NCI-H1092 (cell line): ENCODE measurements around the gene SERHL2.
"Not testable (repeated sequence)": the region's sequence is repeated elsewhere in the genome, so short reads cannot be mapped to it uniquely, and the experiment has no call there.

Experiments used
- DNase-seq: peaks from one replicate; lab custom pipeline; 2025; lab: John Stamatoyannopoulos, UW

The SERHL2 gene

DNA sequence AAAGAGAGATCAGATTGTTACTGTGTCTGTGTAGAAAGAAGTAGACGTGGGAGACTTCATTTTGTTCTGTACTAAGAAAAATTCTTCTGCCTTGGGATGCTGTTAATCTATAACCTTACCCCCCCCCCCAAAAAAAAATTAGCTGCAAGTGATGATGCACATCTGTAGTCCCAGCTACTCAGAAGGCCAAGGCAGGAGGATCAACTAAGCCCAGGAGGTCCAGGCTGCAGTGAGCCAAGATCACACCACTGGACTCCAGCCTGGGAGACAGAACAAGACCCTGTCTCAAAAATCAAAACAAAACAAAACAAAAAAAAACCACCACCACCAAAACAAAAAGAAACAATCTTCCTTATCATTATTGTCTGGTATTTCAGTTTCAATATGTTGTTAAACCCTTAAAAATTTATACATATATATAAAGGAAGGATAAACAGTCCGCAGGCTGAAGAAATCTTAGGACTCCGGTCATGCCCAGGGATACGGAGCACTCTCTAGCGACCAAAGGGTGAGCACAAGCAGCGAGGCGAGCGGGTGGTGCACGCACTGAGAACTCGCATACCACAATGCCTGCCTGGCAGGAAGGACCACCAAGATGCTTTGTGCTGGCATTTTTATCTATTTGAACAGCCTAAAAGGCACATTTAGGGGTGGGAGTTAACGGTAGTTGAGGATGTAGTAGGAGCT, 54.5 kb downstream of the SERHL2 start:
- DNase-seq, result no peak

DNA sequence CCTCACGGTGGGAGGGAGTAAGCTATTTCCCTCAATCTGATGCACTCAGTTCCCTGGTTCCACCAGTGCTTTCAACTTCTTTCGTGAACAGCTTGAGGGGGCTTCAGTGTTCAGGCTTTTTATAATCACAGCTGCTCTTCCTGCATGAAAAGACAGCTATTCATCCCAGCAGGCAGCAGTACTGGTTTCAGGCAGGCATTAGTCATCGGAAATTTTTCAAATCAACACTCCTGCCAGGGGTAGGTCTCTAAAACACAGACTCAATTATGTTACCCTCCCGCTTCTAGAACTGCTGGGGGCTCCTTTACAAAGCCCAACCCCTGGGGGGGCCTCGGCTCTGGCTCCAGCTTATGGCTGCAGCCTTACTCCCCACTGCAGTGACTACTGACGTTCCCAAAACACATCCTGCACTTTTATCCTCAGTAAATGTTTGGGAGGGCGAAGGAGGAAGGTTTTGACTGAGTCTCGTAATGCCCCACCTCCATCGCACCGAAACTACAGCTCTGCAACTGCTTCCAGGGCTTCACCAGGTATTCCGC, 55.1 kb downstream of the SERHL2 start:
- DNase-seq, result no peak

DNA sequence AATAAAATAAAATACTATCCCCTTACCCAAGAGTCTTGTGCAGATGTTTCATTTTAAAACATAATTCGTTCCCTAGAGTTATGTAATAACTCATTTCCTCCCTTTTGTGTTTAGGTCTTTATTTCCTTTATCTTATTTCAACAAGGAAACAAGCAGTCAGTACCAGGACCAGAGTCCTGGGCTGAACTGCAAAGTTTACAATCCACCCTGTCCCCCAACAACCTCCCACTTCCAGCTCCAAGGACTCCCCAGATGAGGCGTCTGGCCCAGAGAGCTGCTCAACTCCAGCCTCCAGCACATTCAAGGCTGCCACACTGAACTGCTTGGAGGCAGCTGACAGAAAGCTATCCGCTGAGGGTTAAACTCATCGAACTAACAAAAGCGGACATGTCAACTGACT, 56.4 kb downstream of the SERHL2 start:
- no peak for DNase-seq

DNA sequence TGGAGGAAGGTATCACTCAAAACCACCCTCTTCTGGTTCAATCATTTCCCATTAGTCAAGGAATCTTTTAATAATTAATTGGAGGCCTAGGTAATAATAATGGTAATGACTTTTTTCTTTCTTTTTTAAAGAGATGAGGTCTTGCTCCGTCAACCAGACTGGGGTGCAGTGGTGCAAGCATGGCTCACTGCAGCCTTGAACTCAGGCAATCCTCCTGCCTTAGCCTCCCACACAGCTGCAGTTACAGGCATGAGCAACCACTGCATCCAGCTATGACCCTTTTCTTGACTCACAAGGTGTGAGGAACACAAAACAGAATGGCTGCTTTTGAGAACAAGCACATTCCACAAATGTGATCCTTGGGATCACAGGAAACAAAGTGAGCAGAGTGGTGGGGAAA, 57.3 kb downstream of the SERHL2 start:
- DNase-seq, result no peak

DNA sequence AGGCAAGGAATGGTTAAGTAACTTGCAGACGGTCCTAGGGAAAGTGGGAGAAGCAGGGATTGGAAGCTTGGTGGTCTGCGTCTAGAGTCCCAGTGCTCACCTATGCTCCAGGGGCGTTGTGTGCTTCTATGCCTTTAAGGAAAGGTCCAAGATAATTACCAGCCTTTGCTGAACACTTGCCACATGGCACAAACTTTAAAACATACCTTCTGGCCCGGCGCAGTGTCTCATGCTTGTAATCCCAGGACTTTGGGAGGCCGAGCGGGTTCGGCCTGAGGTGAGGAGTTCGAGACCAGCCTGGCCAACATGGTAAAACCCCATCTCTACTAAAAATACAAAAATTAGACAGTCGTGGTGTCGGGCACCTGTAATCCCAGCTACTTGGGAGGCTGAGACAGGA, 58.6 kb downstream of the SERHL2 start:
- DNase-seq, result no peak

DNA sequence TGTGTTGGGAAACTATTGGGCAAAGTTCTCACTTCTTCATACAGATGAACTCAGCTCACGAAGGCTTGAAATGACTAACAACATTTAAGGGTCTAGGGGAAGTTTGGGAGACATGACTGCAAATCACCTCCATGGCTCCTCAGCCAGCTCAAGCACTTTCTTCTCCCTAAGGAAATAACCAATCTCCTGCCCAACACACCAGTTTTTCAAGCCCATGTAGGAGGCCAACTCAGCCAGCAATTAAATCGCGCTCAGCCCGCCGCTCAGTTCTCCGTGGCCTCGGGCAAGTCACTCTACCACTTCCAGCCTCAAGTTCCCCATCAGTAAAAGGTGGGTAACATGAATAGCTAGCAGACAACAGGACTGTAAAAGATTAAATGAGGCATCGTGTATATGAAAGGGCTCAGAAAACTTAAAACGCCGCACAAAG, 60.1 kb downstream of the SERHL2 start:
- DNase-seq, result no peak

DNA sequence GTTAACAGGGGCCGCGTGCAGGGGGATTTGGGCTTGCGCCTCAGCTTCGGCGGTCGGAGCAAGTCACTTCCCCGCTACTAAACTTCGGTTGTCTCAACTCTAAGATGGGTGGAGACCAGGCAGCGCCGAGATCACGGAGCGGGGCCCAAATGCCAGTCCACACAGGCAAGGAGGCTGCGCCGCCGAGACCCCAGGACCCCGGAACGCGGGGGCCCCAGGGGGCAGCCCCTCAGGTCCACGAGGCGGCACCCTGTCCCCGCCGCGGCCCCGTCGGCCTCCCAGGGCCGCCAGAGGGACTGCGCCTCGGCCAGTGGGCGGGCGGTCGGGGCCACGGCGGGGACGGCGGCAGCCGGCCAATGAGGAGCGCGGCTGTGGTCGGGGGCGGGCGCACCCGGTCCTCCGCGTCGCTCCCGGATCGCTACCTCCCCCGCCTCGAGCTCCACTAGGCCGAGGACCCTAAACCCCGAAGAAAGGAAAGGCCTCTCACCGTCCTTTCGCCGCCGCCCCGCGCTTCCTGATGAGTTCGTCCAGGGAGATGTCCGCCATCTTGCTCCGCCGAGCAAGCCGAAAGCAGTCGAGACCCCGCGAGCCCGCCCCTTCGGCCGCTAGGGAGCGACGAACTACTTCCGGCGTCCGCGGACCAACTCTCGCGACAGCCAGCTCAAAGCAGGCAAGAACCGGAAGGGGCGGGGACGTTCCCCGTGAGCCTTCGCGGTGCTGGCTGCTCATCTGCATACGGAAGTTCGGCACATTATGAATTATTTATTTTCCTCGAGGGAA, 60.7 kb downstream of the SERHL2 start, which contains the start of gene POLDIP3:
TSS of gene POLDIP3 (minus strand) at position 572 of the 780 bp plus-strand sequence. CDS start at position 546, 26 bp downstream.
- DNase-seq, result peak; percentile 98

DNA sequence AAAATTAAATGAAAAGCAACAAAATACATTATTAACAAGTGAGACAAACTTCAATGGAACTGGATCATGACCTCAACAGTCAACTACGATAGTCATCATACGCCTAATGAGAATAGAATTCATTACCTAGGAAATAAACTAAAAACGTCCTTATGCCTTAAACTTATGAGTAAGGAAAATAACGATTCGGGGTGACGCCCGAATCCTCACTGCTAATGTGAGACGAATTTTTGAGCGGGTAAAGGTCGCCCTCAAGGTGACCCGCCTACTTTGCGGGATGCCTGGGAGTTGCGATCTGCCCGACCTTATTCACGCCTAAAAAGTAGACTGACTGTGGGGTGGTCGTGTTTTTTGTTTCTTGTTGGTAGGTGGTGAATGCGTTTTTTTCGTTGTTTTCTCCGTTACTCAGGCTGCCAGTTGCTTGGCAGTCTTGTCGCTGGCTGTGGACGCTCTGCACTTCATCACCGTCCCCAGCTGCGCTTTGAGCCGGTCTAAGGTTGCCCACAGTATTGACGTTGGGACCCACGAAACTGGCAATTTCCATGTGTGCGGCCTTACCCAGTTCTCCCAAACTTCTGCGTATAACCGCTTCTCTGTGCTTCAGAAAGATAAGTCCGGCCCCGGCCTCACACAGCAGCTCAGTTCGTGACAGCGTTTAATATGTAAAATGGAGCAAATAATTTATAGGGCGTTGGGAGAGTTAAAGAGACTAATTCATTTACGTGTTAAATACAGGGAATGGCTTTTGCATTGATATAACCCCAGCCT, 61.5 kb downstream of the SERHL2 start:
- peak; percentile 95 for DNase-seq

DNA sequence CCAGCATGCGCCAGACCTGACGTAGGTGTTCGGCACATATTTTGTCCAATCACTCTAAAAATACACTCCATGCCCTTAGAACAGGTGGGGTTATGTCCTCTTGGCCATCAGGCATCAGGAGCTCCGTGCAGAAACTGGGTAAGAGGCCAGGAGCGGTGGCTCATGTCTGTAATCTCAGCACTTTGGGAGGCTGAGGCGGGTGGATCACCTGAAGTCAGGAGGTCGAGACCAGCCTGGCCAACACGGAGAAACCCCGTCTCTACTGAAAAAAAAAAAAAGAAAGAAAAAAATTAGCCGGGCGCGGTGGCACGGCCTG, 62.1 kb downstream of the SERHL2 start:
- not testable (repeated sequence) for DNase-seq

DNA sequence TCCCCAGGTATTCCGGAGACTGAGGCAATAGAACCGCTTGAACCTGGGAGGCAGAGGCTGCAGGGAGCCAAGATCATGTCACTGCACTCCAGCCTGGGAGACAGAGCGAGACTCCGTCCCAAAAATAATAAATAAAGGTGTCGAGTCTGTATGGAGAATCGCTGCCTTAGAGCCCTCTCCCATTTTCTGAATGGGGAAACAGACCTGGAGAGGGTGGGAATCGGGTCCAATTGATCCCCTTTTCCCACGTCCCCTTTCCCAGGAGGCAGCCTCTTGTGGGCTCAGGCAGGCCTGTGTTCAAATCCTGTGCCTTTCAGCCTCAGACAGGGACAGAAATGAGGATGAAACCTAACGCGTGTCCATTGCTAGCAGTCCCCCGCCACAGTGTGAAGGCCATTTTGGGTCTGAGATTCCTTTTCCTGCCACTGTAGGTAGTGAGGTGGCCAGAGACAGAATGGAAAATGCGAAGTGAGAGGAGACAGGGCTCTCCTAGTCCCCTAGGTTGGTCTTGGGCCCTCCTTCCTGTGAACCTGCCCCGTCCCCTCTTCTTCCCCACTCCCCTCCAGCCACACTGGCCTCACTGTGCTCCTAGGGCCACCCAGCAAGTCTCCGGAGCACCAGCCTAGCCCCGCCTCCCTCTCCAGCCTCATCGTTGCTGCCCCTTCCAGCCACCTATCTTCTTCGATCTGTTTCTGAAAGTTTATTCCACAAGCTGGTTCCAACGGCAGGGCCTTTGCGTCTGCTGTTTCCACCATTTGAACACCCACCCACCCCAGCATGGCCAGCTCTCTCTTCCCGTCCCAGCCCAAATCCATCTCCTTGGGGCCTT, 63.6 kb downstream of the SERHL2 start:
- DNase-seq, result no peak

DNA sequence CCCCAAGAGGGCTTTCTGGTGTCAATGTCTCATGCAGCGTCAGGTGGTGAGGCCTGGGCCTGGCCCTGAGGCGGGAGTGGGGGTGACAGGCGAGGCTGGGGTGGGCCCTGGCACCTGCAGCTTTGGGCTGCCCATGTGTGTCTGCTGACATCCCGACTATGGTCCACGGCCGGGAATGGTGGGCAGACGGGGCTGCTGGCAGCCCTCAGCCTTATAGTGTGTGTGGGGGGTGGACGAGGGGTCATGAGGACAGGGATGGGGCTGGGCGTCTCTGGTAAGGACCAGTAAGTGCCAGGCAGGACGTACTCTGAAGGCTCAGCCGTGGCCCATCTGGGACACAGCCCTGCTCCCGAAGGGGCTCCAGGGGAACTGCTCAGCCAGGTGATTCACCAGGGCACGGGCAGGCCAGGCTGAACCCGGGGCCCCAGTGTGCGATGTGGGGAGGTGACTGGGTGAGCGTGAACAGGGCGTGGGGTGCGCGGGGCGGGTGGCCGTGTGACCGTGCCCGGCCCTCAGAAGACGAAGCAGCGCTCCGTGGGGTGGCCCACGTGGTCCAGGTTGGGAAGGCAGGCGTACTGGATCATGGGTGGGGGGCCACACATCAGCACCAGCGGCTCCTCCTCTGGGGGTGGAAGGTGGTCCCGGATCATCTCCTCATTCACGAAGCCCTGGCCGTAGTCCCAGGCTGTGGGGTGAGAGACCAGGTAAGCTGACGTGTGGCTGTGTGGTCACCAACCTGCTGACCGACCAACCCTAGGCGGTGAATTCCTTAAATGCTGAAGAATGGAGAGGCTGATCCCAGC, 65.7 kb downstream of the SERHL2 start:
- no peak for DNase-seq

DNA sequence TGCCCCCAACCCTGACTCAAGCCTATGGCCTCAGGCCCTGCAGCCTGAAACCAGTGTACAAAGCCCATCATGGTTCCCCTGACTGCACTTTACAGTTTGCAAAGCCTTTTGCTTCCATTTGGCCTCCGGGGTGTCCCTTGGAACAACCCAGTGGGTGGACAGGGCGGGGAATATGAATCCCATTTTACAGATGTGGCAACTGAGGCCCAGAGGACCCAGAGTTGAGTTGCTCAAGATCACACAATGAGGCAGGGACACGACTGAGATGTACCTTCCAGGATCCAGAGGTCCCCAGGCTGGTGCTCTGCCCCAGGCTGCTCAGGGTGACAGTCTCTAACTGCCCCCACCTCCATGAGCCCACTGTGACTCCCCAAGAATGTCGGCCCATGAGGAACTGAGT, 66.3 kb downstream of the SERHL2 start:
- no peak for DNase-seq

DNA sequence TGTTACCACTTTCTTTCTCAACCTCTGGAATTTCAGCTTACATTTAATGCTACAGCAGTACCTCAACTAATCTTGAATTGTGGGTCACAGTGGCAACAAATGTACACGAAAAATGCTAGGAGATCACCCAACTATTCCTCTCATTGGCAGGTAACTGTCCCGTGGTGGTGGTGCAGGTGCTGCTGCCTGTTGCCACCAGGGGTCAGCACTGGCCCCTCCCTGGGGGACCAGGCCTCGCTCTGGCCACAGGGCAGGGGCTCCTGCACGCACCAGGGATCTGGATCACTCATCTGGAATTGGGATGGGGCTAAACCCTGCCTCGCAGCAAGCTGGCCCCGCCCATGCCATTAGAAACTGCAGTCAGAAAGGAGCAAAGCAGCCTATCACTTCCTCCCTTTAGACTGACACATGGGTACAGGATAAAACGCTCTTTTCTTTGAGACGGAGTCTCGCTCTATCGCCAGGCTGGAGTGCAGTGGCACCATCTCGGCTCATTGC, 67.8 kb downstream of the SERHL2 start:
- no peak for DNase-seq

DNA sequence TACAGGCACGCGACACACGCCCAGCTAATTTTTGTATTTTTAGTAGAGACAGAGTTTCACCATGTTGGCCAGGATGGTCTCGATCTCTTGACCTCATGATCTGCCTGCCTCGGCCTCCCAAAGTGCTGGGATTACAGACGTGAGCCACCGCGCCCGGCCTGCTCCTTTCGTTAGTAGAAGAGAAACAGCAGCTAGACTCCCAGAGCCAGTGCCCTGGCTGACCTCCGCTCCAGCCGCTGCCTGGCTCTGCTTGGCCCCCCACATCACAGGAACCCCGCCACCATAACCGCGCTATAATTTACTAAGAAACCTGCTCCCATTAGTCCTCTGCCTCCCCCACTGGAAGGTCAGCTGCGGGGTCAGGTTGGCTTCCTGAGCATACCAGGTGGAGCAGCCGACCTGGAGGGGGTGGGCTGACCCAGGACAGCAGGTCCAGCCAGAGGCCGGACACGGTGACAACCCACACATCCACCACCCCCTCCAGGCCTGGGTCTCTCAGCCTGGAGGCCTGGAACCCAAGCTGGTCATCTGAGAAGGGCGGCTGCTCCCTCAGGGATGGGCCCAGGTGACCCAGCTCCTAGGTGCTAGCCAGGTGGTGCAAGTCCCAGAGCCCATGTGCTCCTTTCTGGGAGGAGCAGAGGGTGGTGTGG, 68.4 kb downstream of the SERHL2 start:
- DNase-seq, result no peak

DNA sequence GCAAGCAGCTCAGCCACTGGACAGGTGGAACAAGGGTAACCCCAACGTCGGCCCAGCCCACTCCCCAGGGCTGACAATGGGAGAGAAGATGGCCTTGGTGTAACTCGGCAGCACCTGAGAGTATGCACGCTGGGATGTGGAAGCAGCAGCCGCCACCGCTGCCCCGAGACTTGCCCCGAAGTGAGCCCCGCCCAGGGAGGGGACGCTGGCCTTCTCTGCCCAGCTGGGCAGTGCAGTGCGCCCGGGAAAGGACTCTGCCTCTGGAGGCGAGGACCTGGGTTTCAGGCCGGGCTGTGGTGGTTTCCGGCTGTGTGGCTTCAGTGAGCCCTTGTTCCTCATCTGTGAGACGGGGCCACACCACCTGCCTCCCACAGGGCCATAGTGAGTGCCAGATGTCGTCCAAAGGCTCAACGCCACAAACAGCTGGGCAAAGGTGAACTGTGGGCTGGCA, 69.6 kb downstream of the SERHL2 start:
- DNase-seq, result no peak
